ENCODE results near the gene CRYBA4. TPM values are rescaled to one million over a fixed set of nuclear protein-coding genes. Genes with fewer than 3 reads are reported as not detected.

The CRYBA4 gene
- polyA plus RNA-seq (not detected in 3 replicates), polyA minus RNA-seq (not detected in 3 replicates)
- polyA plus RNA-seq (2011; ENCODE audit: low read depth) = not detected
- polyA plus RNA-seq (2011; cell fraction: cytosol; rRNA removed) = not detected in 2 replicates
- not detected in 2 replicates for polyA plus RNA-seq (2011; cell fraction: nucleus; rRNA removed)
- not detected in 2 replicates for polyA plus RNA-seq (2012; ENCODE audit: low replicate concordance)
- polyA minus RNA-seq (2011; cell fraction: cytosol; rRNA and poly(A)+ RNA removed) = not detected
- not detected in 2 replicates for polyA minus RNA-seq (2011; cell fraction: nucleus; rRNA and poly(A)+ RNA removed)

- Histone ChIP-seq H3K79me2 (ENCODE audit: control insufficient read depth, insufficient read depth, low read length) (no peaks in the 10 kb centered on the region), H3K4me1 (ENCODE audit: control insufficient read depth, extremely low read depth, insufficient read depth, low read length) (no peaks in the 10 kb centered on the region), H3K9ac (ENCODE audit: control insufficient read depth, extremely low read depth, insufficient read depth, low read length) (no peak within 1 kb of the TSS), H3K27me3 (ENCODE audit: control insufficient read depth, extremely low read depth, insufficient read depth, low read length) (peaks cover 9% of the 10 kb centered on the region), H2AFZ (ENCODE audit: control insufficient read depth, low read length) (no peak within 1 kb of the TSS), H3K9me3 (ENCODE audit: control insufficient read depth, low read depth, low read length) (no peaks in the 10 kb centered on the region), H3K36me3 (ENCODE audit: control insufficient read depth in 2 of 2, extremely low read depth in 1 of 2, insufficient read depth in 2 of 2, low read length in 2 of 2) (no peaks in the 10 kb centered on the region), H3K4me3 (ENCODE audit: control insufficient read depth in 2 of 3, extremely low read depth in 1 of 3, insufficient read depth in 2 of 3, low read depth in 1 of 3, low read length in 3 of 3) (no peak within 1 kb of the TSS), H4K20me1 (ENCODE audit: control insufficient read depth, extremely low read depth, insufficient read depth, low read length) (no peaks in the 10 kb centered on the region), H3K9me1 (ENCODE audit: control insufficient read depth, extremely low read depth, insufficient read depth, low read length) (no peaks in the 10 kb centered on the region), H3K4me2 (ENCODE audit: control insufficient read depth, extremely low read depth, insufficient read depth, low read depth, low read length) (no peak within 1 kb of the TSS), H3K27ac (ENCODE audit: control insufficient read depth, insufficient read depth, low read length) (no peak within 1 kb of the TSS)
- dilution Hi-C loops (cut with MboI; ENCODE audit: extremely low pct_ligation_motif_present, low sequenced_read_pairs) = no loop called here
- no peak for TF ChIP-seq CTCF (optimal IDR thresholded peaks at IDR 0.05 in 1 of 3, IDR thresholded peaks at IDR 0.05 in 1 of 3, conservative IDR thresholded peaks at IDR 0.05 in 1 of 3; ENCODE audit: extremely low read depth in 1 of 3, insufficient read depth in 2 of 3, low read length in 3 of 3)
- no peak for TF ChIP-seq EZH2 (IDR thresholded peaks at IDR 0.05; ENCODE audit: low read length)
- FAIRE-seq (no peak), DNase-seq (ENCODE audit: low read depth, low spot score) (no peak)
These were observed at the start of gene CRYBA4 for GRCh38 chr22:26621663-26622062. CRYBA4 (plus strand) TSS chr22:26621963; CDS start chr22:26622597, 634 bp downstream.

GRCh38 chr22:26573026-26573662 lies 48.6 kb upstream of the CRYBA4 start:
- peaks cover 7% of the 10 kb centered on the region for H3K4me1 ChIP-seq (ENCODE audit: control insufficient read depth, extremely low read depth, insufficient read depth, low read length)

More at GRCh38 chr22:26573026-26573662, 48.6 kb upstream of the CRYBA4 start:
- Histone ChIP-seq H2AFZ (ENCODE audit: control insufficient read depth, low read length) (no peak overlapping the region), H3K27ac (ENCODE audit: control insufficient read depth, insufficient read depth, low read length) (no peak overlapping the region), H4K20me1 (ENCODE audit: control insufficient read depth, extremely low read depth, insufficient read depth, low read length) (no peaks in the 10 kb centered on the region), H3K27me3 (ENCODE audit: control insufficient read depth, extremely low read depth, insufficient read depth, low read length) (no peaks in the 10 kb centered on the region), H3K9ac (ENCODE audit: control insufficient read depth, extremely low read depth, insufficient read depth, low read length) (no peak overlapping the region), H3K36me3 (ENCODE audit: control insufficient read depth in 2 of 2, extremely low read depth in 1 of 2, insufficient read depth in 2 of 2, low read length in 2 of 2) (peaks cover 3 to 8% of the 10 kb centered on the region in 2 experiments), H3K4me2 (ENCODE audit: control insufficient read depth, extremely low read depth, insufficient read depth, low read depth, low read length) (no peak overlapping the region), H3K4me3 (ENCODE audit: control insufficient read depth in 2 of 3, extremely low read depth in 1 of 3, insufficient read depth in 2 of 3, low read depth in 1 of 3, low read length in 3 of 3) (no peak overlapping the region), H3K9me1 (ENCODE audit: control insufficient read depth, extremely low read depth, insufficient read depth, low read length) (no peaks in the 10 kb centered on the region), H3K9me3 (ENCODE audit: control insufficient read depth, low read depth, low read length) (no peaks in the 10 kb centered on the region), H3K79me2 (ENCODE audit: control insufficient read depth, insufficient read depth, low read length) (peaks cover 13% of the 10 kb centered on the region)
- FAIRE-seq = no peak
- dilution Hi-C loops (cut with MboI; ENCODE audit: extremely low pct_ligation_motif_present, low sequenced_read_pairs) = no loop called here
- no peak for DNase-seq (ENCODE audit: low read depth, low spot score)
- no peak for TF ChIP-seq CTCF (optimal IDR thresholded peaks at IDR 0.05 in 1 of 3, IDR thresholded peaks at IDR 0.05 in 1 of 3, conservative IDR thresholded peaks at IDR 0.05 in 1 of 3; ENCODE audit: extremely low read depth in 1 of 3, insufficient read depth in 2 of 3, low read length in 3 of 3)
- no peak for TF ChIP-seq EZH2 (IDR thresholded peaks at IDR 0.05; ENCODE audit: low read length)
